Mesothelial cell of epicardium (in vitro differentiated cells): ENCODE results near the gene LMX1A. TPM values are rescaled to one million over a fixed set of nuclear protein-coding genes. Genes with fewer than 3 reads are reported as not detected.

Experiments used
- DNase-seq, 2 experiments: peaks; one replicate each; pipeline ENCODE4 v3.0.0; 2021; ENCODE audit warnings: low spot score in 2 of 2; ENCODE audit not compliant: unreplicated experiment in 2 of 2
- H3K27ac Mint-ChIP-seq: 2 replicates; pipeline ENCODE4 v1.8.0; 2021; ENCODE audit warnings: mixed read lengths
- H3K27me3 Mint-ChIP-seq: 2 replicates; pipeline ENCODE4 v1.8.0; 2021; ENCODE audit warnings: low read depth, mixed read lengths
- H3K36me3 Mint-ChIP-seq: 2 replicates; pipeline ENCODE4 v1.8.0; 2021; ENCODE audit warnings: mixed read lengths
- H3K4me1 Mint-ChIP-seq: 2 replicates; pipeline ENCODE4 v1.8.0; 2021; ENCODE audit warnings: mixed read lengths
- H3K4me3 Mint-ChIP-seq: 2 replicates; pipeline ENCODE4 v1.8.0; 2021; ENCODE audit warnings: mild to moderate bottlenecking, moderate library complexity, mixed read lengths
- H3K9me3 Mint-ChIP-seq: 2 replicates; pipeline ENCODE4 v1.8.0; 2021; ENCODE audit warnings: mixed read lengths
- CTCF ChIP-seq: fragments of 200-600 bp; sonication (generic); IDR thresholded peaks from one replicate; pipeline ENCODE4 v1.5.0; 2021; ENCODE audit warnings: antibody characterized with exemption; ENCODE audit not compliant: unreplicated experiment
- total RNA-seq: library from RNA; stranded (reverse); gene quantifications from 3 replicates; pipeline ENCODE4 v1.2.1, GENCODE V29; 2021

Gene LMX1A
- total RNA-seq, 1 donor from 2014 or later, result 0.18 TPM

GRCh38 chr1:165259236-165259635 lies 97.3 kb downstream of the LMX1A start:
- no peak for DNase-seq
- Mint-ChIP-seq H3K4me1 (peaks cover 3% of the 10 kb centered on the region), H3K9me3 (peaks cover 5% of the 10 kb centered on the region), H3K36me3 (no peaks in the 10 kb centered on the region), H3K4me3 (no peak overlapping the region), H3K27ac (no peak overlapping the region), H3K27me3 (peaks cover 89% of the 10 kb centered on the region)
- TF ChIP-seq CTCF, result no peak

- peaks cover 5% of the 10 kb centered on the region for H3K9me3 Mint-ChIP-seq
- peak; percentile 73 for TF ChIP-seq CTCF
- DNase-seq, result peak; percentile 40 to 61
- H3K4me1 Mint-ChIP-seq, result peaks cover 3% of the 10 kb centered on the region
- H3K27ac Mint-ChIP-seq, result no peak overlapping the region
- no peaks in the 10 kb centered on the region for H3K36me3 Mint-ChIP-seq
- no peak overlapping the region for H3K4me3 Mint-ChIP-seq
- H3K27me3 Mint-ChIP-seq, result peaks cover 89% of the 10 kb centered on the region
These were observed 98.5 kb downstream of the LMX1A start for GRCh38 chr1:165257969-165258459.

- H3K27me3 Mint-ChIP-seq, result peaks cover 89% of the 10 kb centered on the region
- no peaks in the 10 kb centered on the region for H3K9me3 Mint-ChIP-seq
- H3K4me3 Mint-ChIP-seq, result no peak overlapping the region
- no peak for DNase-seq
- no peaks in the 10 kb centered on the region for H3K36me3 Mint-ChIP-seq
- peaks cover 1% of the 10 kb centered on the region for H3K4me1 Mint-ChIP-seq
- H3K27ac Mint-ChIP-seq, result no peak overlapping the region
- TF ChIP-seq CTCF, result no peak
These were observed 101.5 kb downstream of the LMX1A start for GRCh38 chr1:165254896-165255625.

- Mint-ChIP-seq H3K4me3 (no peak overlapping the region), H3K27ac (no peak overlapping the region), H3K36me3 (no peaks in the 10 kb centered on the region), H3K27me3 (peaks cover 87% of the 10 kb centered on the region), H3K4me1 (no peaks in the 10 kb centered on the region), H3K9me3 (peaks cover 4% of the 10 kb centered on the region)
- no peak for DNase-seq
- no peak for TF ChIP-seq CTCF
These were observed 102.1 kb downstream of the LMX1A start for GRCh38 chr1:165254376-165254775.

- no peak overlapping the region for H3K4me3 Mint-ChIP-seq
- DNase-seq, result no peak
- TF ChIP-seq CTCF, result no peak
- H3K27me3 Mint-ChIP-seq, result peaks cover 87% of the 10 kb centered on the region
- H3K36me3 Mint-ChIP-seq, result no peaks in the 10 kb centered on the region
- H3K4me1 Mint-ChIP-seq, result no peaks in the 10 kb centered on the region
- peaks cover 5% of the 10 kb centered on the region for H3K9me3 Mint-ChIP-seq
- no peak overlapping the region for H3K27ac Mint-ChIP-seq
These were observed 102.7 kb downstream of the LMX1A start for GRCh38 chr1:165253818-165254254.
